Bone marrow (tissue), 2 donors: ENCODE data around the gene ACY1.

Source experiments
- DNase-seq, 2 donors: peaks; one replicate each; lab custom pipeline; 2025; lab: John Stamatoyannopoulos, UW

ACY1 gene

GRCh38 chr3:51945926-51946705 is 37.2 kb upstream of the ACY1 start:
- DNase-seq = no peak

GRCh38 chr3:51946796-51947195 is 36.5 kb upstream of the ACY1 start:
- no peak for DNase-seq

- no peak for DNase-seq
These were observed 36.0 kb upstream of the ACY1 start for GRCh38 chr3:51947215-51947900.

- DNase-seq = no peak
These were observed 35.2 kb upstream of the ACY1 start for GRCh38 chr3:51948016-51948580.

GRCh38 chr3:51949121-51949520 is 34.2 kb upstream of the ACY1 start:
- DNase-seq = no peak

- no peak for DNase-seq
These were observed 32.4 kb upstream of the ACY1 start for GRCh38 chr3:51950899-51951298.

GRCh38 chr3:51953445-51953844 is 29.9 kb upstream of the ACY1 start:
- DNase-seq = no peak

GRCh38 chr3:51954105-51954504 is 29.2 kb upstream of the ACY1 start:
- no peak for DNase-seq

- no peak for DNase-seq
These were observed 28.6 kb upstream of the ACY1 start for GRCh38 chr3:51954713-51955112.

- DNase-seq = no peak
These were observed 28.0 kb upstream of the ACY1 start, which contains the start of gene GPR62 for GRCh38 chr3:51955175-51955892. Gene GPR62, plus strand, starts transcription at chr3:51955381. Its CDS starts 272 bp downstream, at chr3:51955653.

GRCh38 chr3:51955893-51956770 is 27.2 kb upstream of the ACY1 start:
- no peak for DNase-seq

GRCh38 chr3:51957520-51958205 is 25.7 kb upstream of the ACY1 start:
- no peak for DNase-seq

- no peak for DNase-seq
These were observed 24.5 kb upstream of the ACY1 start for GRCh38 chr3:51958603-51959521.

- no peak for DNase-seq
These were observed 23.7 kb upstream of the ACY1 start for GRCh38 chr3:51959651-51960050.

GRCh38 chr3:51960386-51960785 is 22.9 kb upstream of the ACY1 start:
- no peak for DNase-seq

GRCh38 chr3:51961011-51961410 is 22.3 kb upstream of the ACY1 start:
- DNase-seq = no peak

- DNase-seq = no peak
These were observed 21.4 kb upstream of the ACY1 start for GRCh38 chr3:51961602-51962569.

- DNase-seq = no peak
These were observed 20.3 kb upstream of the ACY1 start for GRCh38 chr3:51962854-51963530.
